Nephron (organoid): ENCODE measurements around the gene MAP3K20.
A peak's percentile ranks its signal among the peaks of the same experiment; 100 is the strongest.

Source experiments
- H3K27ac Mint-ChIP-seq, 3 experiments: 2 replicates each; pipeline ENCODE4 v1.8.0; 2020; ENCODE audit warnings: mixed read lengths in 3 of 3, mild to moderate bottlenecking in 2 of 3, moderate library complexity in 1 of 3
- H3K27me3 Mint-ChIP-seq: 2 replicates; pipeline ENCODE4 v1.8.0; 2021; ENCODE audit warnings: low read depth, mild to moderate bottlenecking, moderate library complexity, mixed read lengths
- H3K36me3 Mint-ChIP-seq: 2 replicates; pipeline ENCODE4 v1.8.0; 2020; ENCODE audit warnings: low read depth, mixed read lengths
- H3K4me1 Mint-ChIP-seq: 2 replicates; pipeline ENCODE4 v1.8.0; 2020; ENCODE audit warnings: mixed read lengths
- H3K4me3 Mint-ChIP-seq, 3 experiments: 2 replicates each; pipeline ENCODE4 v1.8.0; 2020; ENCODE audit warnings: mild to moderate bottlenecking in 3 of 3, mixed read lengths in 3 of 3, moderate library complexity in 2 of 3
- H3K9me3 Mint-ChIP-seq: 2 replicates; pipeline ENCODE4 v1.8.0; 2020; ENCODE audit warnings: mixed read lengths
- TF ChIP-seq, protein P1 (sequence below), 3 experiments: fragments of 200-600 bp; sonication (generic); IDR thresholded peaks; one replicate each; pipeline ENCODE4 v1.5.0; 2021; ENCODE audit warnings: antibody characterized with exemption in 3 of 3; ENCODE audit not compliant: unreplicated experiment in 3 of 3

MAP3K20 gene

DNA sequence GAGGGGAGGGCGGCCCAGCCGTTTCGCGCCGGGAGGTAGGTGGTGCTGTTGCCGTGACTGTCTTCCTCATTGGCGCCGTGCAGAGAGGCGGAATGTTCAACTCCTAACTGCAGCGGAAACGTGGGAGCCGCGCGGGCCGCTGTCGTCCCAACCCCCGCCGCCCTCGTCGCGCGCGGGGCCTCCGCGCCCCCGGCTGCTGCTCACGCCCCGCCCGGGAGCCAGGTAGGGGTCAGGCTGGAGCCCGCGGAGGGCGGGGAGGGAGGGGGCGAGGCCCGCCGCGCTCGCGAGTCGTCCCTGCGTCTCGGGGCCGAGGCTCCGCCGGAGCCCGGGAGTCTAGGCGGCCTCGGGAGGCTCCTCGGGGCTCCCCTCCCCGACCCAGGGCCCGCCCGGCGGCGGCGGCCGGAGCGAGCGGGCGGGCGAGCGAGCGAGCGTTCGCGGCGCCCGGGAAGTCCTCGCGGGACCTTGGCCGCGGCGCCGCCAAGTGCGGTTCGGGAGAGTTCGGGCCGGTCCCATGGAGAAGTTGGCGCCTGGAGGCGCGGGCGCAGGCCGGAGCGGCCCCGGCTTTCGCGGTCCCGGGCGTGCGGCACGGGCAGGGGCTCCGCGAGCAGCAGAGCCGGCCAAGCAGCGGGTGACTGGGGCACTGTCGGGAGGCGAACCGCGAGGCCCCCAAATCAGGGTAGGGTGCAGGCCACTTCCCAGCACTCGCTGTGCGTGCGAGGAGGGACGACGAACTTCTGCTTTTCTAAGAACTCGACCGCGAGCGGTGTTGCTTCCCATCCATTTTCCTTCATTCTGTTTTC, at the start of gene MAP3K20:
Gene MAP3K20, plus strand, starts transcription at position 66 of the 800 bp plus-strand sequence. CDS start 15,186 bp downstream, outside the sequence.
- Mint-ChIP-seq H3K9me3 (no peaks in the 10 kb centered on the region), H3K36me3 (peaks cover 3% of the 10 kb centered on the region), H3K4me1 (peaks cover 24% of the 10 kb centered on the region), H3K27me3 (peaks cover 15% of the 10 kb centered on the region), H3K4me3 (peak within 1 kb of the TSS; percentile 90 to 93 (median 93)), H3K27ac (peak within 1 kb of the TSS; percentile 92 to 96 (median 95))
- TF ChIP-seq, protein P1, sequence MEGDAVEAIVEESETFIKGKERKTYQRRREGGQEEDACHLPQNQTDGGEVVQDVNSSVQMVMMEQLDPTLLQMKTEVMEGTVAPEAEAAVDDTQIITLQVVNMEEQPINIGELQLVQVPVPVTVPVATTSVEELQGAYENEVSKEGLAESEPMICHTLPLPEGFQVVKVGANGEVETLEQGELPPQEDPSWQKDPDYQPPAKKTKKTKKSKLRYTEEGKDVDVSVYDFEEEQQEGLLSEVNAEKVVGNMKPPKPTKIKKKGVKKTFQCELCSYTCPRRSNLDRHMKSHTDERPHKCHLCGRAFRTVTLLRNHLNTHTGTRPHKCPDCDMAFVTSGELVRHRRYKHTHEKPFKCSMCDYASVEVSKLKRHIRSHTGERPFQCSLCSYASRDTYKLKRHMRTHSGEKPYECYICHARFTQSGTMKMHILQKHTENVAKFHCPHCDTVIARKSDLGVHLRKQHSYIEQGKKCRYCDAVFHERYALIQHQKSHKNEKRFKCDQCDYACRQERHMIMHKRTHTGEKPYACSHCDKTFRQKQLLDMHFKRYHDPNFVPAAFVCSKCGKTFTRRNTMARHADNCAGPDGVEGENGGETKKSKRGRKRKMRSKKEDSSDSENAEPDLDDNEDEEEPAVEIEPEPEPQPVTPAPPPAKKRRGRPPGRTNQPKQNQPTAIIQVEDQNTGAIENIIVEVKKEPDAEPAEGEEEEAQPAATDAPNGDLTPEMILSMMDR (IDR thresholded peaks at IDR 0.05; ENCODE audit: unreplicated experiment in 3 of 3) = peak; percentile 32 to 46 (median 34)

DNA sequence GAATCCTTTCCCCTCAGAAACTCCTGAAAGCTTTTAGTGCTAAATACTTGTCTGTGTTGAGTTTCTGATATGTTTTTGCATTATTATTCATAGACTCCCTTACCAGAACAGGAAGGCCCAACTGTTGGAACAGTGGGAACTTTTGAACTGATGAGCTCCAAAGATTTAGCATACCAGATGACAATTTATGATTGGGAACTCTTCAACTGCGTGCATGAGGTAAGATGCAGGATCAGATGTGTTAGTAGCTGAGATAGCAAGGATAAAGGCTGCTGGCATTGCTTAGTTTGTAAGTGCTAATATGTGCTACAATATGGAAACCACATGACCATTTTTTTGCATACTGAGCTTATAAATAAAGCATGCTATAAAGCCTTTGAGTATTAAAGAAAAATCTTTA, 49.2 kb upstream of the MAP3K20 start:
- TF ChIP-seq, protein P1 (IDR thresholded peaks at IDR 0.05; ENCODE audit: unreplicated experiment in 3 of 3) = no peak
- Mint-ChIP-seq H3K4me3 (no peak overlapping the region), H3K9me3 (peaks cover 2% of the 10 kb centered on the region), H3K4me1 (peaks cover 40% of the 10 kb centered on the region), H3K36me3 (no peaks in the 10 kb centered on the region), H3K27me3 (no peaks in the 10 kb centered on the region), H3K27ac (no peak overlapping the region)

DNA sequence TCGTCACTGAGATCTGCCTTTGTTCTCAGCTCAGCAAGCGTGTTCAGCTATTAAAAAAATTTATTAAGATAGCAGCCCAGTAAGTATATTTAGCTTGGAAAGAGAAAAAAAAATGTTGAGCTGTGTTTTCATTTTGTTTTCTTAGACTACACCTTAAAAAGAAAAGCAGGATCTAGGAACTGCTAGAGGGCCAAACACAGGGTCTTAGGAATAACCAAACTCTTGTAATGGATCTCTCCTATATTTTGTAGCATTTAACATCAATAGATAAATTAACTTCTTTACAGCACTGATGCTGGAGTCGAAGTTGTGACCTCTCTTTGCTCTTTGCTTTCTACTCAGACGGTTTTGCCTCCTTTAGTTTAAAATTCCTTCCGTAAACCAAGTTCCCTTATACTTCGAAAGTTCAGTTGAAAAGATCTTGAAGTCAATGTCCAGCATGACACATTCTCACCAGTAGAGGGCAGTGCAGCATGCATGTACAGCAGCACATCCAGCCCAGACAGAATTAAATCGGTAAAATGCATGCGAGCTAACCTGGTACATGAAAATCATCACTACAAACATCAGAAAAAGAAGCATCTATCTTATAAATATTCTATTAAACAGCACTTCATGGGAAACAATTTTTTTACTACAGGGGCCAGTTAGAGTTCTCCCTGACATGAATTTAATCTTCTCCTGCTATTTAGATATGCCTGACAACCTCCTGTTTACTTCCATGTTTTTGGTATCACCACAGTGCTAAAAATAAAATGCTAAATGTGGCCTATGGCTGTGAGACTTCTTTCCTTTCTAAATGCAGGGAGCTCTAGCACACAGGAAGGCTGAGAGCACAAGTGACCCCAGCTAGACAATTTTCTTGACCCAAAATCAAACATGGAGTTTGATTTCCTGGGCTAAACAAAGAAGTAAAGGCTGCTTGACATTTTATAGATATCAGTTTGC, 48.2 kb upstream of the MAP3K20 start:
- Mint-ChIP-seq H3K36me3 (no peaks in the 10 kb centered on the region), H3K27me3 (no peaks in the 10 kb centered on the region), H3K4me3 (peak overlapping the region in 1 of 3 experiments; percentile 0), H3K4me1 (peaks cover 44% of the 10 kb centered on the region), H3K9me3 (peaks cover 2% of the 10 kb centered on the region), H3K27ac (peak overlapping the region; percentile 0 to 17 (median 7))
- TF ChIP-seq, protein P1 (IDR thresholded peaks at IDR 0.05; ENCODE audit: unreplicated experiment in 3 of 3) = peak; percentile 90 to 95 (median 94)

DNA sequence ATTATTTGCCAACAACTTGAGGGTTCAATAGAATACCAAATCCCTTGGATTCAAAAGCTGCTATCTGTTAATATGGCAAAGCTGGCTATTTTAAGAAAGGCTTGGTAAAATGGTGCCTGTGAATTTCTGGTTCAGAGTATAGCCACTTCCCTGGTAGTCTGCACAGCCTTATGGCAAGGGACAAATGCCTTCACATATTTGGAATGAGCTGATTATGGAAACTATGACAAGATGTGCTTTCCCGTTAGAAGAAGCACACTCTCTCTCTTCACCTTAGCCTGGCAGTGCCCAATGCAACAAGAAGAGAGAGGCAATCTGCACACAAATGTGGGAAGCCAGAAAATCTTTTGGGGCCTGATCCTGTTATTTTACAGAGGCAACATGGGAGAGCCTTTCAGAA, 47.5 kb upstream of the MAP3K20 start:
- H3K36me3 Mint-ChIP-seq = no peaks in the 10 kb centered on the region

DNA sequence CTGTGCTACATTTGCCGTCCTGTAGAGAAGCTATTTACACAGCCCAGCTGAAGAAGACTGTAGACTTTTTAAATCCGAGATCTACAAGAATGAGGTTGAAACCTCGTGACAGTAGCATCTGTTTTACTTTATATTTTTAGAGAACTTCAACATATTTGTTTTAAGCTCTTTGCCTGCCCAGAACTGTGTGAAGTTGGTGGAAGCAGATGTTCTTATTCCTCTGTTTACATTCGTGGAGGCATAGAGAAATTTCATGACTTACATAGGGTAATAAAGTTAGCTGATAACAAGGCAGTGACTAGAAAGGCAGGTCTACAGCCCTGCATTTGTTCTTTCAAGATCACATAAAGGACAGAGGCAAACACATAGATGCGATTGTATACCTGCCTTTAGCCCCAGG, 47.0 kb upstream of the MAP3K20 start:
- Mint-ChIP-seq H3K4me1 (peaks cover 44% of the 10 kb centered on the region), H3K4me3 (no peak overlapping the region), H3K27ac (peak overlapping the region in 2 of 3 experiments; percentile 21 to 36), H3K27me3 (no peaks in the 10 kb centered on the region), H3K36me3 (no peaks in the 10 kb centered on the region), H3K9me3 (peaks cover under 1% of the 10 kb centered on the region)
- TF ChIP-seq, protein P1 (IDR thresholded peaks at IDR 0.05; ENCODE audit: unreplicated experiment in 3 of 3) = no peak

More for the DNA sequence above, 47.5 kb upstream of the MAP3K20 start:
- TF ChIP-seq, protein P1 (IDR thresholded peaks at IDR 0.05; ENCODE audit: unreplicated experiment in 3 of 3) = no peak
- peaks cover 2% of the 10 kb centered on the region for H3K9me3 Mint-ChIP-seq
- peak overlapping the region in 1 of 3 experiments; percentile 36 for H3K27ac Mint-ChIP-seq
- H3K4me1 Mint-ChIP-seq = peaks cover 44% of the 10 kb centered on the region
- H3K4me3 Mint-ChIP-seq = no peak overlapping the region
- no peaks in the 10 kb centered on the region for H3K27me3 Mint-ChIP-seq
